CD4-positive, CD25-positive, alpha-beta regulatory T cell (primary cell): ENCODE results near the gene USP8. TPM values are rescaled to one million over a fixed set of nuclear protein-coding genes. Genes with fewer than 3 reads are reported as not detected.
"Not testable (repeated sequence)": the region's sequence is repeated elsewhere in the genome, so short reads cannot be mapped to it uniquely, and the experiment has no call there.

Experiments
- ATAC-seq, 2 donors: fragments of 150-1000 bp; cut with Tn5 transposase; one replicate each; pipeline ENCODE4 v1.10.0; 2021; ENCODE audit warnings: low read depth in 2 of 2, moderate number of reproducible peaks in 2 of 2, moderate library complexity in 1 of 2
- DNase-seq, 3 donors: peaks; one replicate each; pipeline versions ENCODE4 v3.0.0 to v3.0.0-alpha.2; 2012 to 2022; ENCODE audit warnings: mixed read lengths in 1 of 3
- H3K27ac ChIP-seq: one replicate; pipeline ENCODE4 v1.7.0; 2013; ENCODE audit warnings: mild to moderate bottlenecking, low read length; ENCODE audit not compliant: insufficient read depth, poor library complexity, severe bottlenecking
- H3K27me3 ChIP-seq: one replicate; pipeline ENCODE4 v1.7.0; 2013; ENCODE audit warnings: low read length; ENCODE audit not compliant: control insufficient read depth, insufficient read depth
- H3K36me3 ChIP-seq: one replicate; pipeline ENCODE4 v1.7.0; 2013; ENCODE audit warnings: mild to moderate bottlenecking, low read length, moderate library complexity; ENCODE audit not compliant: control insufficient read depth, insufficient read depth
- H3K4me1 ChIP-seq: 2 replicates; pipeline ENCODE4 v1.7.0; 2013; ENCODE audit warnings: mild to moderate bottlenecking, low read length; ENCODE audit not compliant: insufficient read depth, control insufficient read depth, poor library complexity, severe bottlenecking
- H3K4me3 ChIP-seq: one replicate; pipeline ENCODE4 v1.7.0; 2013; ENCODE audit warnings: low read depth, mild to moderate bottlenecking, low read length, moderate library complexity
- H3K9me3 ChIP-seq, 2 experiments: 1 replicate in 1 of 2; 2 replicates in 1 of 2; pipeline ENCODE4 v1.7.0; 2013; ENCODE audit warnings: low read length in 2 of 2, mild to moderate bottlenecking in 1 of 2, moderate library complexity in 1 of 2; ENCODE audit not compliant: control insufficient read depth in 2 of 2
- H3K27ac Mint-ChIP-seq, 3 donors: one replicate each; pipeline ENCODE4 v1.8.0; 2020 to 2022; ENCODE audit warnings: mild to moderate bottlenecking in 3 of 3, mixed read lengths in 3 of 3, moderate library complexity in 2 of 3
- H3K27me3 Mint-ChIP-seq: one replicate; pipeline ENCODE4 v1.8.0; 2022; ENCODE audit warnings: mild to moderate bottlenecking, mixed read lengths
- H3K36me3 Mint-ChIP-seq: one replicate; pipeline ENCODE4 v1.8.0; 2020; ENCODE audit warnings: mixed read lengths
- H3K4me1 Mint-ChIP-seq, 4 donors: one replicate each; pipeline ENCODE4 v1.8.0; 2020 to 2022; ENCODE audit warnings: mixed read lengths in 4 of 4, mild to moderate bottlenecking in 1 of 4
- H3K4me3 Mint-ChIP-seq, 4 donors: one replicate each; pipeline ENCODE4 v1.8.0; 2020 to 2022; ENCODE audit warnings: mild to moderate bottlenecking in 4 of 4, mixed read lengths in 4 of 4, moderate library complexity in 3 of 4
- H3K9me3 Mint-ChIP-seq, 7 donors: one replicate each; pipeline ENCODE4 v1.8.0; 2020 to 2022; ENCODE audit warnings: mixed read lengths in 7 of 7, mild to moderate bottlenecking in 3 of 7, moderate library complexity in 2 of 7
- polyA plus RNA-seq, 4 donors: library from polyadenylated mRNA; unstranded; fragments of 300-500 nt; fragmentation: Illumina TruSeq; gene quantifications; one replicate each; pipeline ENCODE4 v1.2.3, GENCODE V29; 2021
- total RNA-seq: library from RNA; stranded (reverse); gene quantifications from one replicate; pipeline ENCODE4 v1.2.3, GENCODE V29; 2022

The USP8 gene
- total and polyA plus RNA-seq, 5 donors from 2014 or later, result 35.4 to 76.8 (median 48.3) TPM

GRCh38 chr15:50425219-50425618 is 1.0 kb downstream of the USP8 start:
- peaks cover 5% of the 10 kb centered on the region for H3K27me3 Mint-ChIP-seq
- peaks cover 15 to 51% (median 34%) of the 10 kb centered on the region in 4 donors for H3K4me1 Mint-ChIP-seq
- H3K27ac ChIP-seq, result peak overlapping the region; percentile 92
- H3K27me3 ChIP-seq, result no peaks in the 10 kb centered on the region
- H3K27ac Mint-ChIP-seq, result peak overlapping the region in 2 of 3 donors; percentile 91 to 98
- DNase-seq (no peak), ATAC-seq (no peak)
- H3K36me3 ChIP-seq, result peaks cover 6% of the 10 kb centered on the region
- no peaks in the 10 kb centered on the region for H3K9me3 ChIP-seq
- peak overlapping the region; percentile 86 to 99 (median 93) for H3K4me3 Mint-ChIP-seq
- H3K4me1 ChIP-seq, result peaks cover 24% of the 10 kb centered on the region
- peak overlapping the region; percentile 93 for H3K4me3 ChIP-seq
- H3K9me3 Mint-ChIP-seq, result no peaks in the 10 kb centered on the region
- H3K36me3 Mint-ChIP-seq, result peaks cover 9% of the 10 kb centered on the region

DNA sequence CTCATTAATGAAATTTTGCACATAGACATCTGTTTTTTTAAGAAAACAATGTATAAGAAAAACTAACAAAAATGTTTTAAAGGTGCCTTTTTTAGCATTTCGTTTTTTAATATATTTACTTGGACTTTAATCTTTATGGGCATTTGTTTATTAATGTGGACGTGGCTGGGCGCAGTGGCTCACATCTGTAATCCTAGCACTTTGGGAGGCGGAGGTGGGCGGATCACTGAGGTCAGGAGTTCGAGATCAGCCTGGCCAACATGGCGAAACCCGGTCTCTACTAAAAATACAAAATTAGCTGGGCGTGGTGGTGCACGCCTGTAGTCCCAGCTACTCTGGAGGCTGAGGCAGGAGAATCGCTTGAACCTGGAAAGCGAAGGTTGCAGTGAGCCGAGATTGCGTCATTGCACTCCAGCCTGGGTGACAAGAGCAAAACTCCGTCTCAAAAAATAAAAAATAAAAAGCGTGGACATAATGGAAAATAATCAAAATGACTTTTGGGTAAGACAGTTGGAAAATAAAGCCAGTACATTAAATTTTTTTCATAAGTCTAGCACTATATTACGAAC is 1.6 kb downstream of the USP8 start:
- not testable (repeated sequence) for H3K27me3 Mint-ChIP-seq, H3K36me3 ChIP-seq, DNase-seq, H3K36me3 Mint-ChIP-seq, H3K27me3 ChIP-seq, H3K9me3 Mint-ChIP-seq, ATAC-seq, H3K9me3 ChIP-seq
- Histone ChIP-seq H3K4me3 (peak overlapping the region; percentile 93), H3K27ac (peak overlapping the region; percentile 92), H3K4me1 (peaks cover 26% of the 10 kb centered on the region)
- Mint-ChIP-seq H3K27ac (peak overlapping the region in 1 of 3 donors; percentile 98), H3K4me1 (peaks cover 15 to 53% (median 37%) of the 10 kb centered on the region in 4 donors), H3K4me3 (peak overlapping the region; percentile 86 to 99 (median 93))

GRCh38 chr15:50426428-50426827 is 2.2 kb downstream of the USP8 start:
- Histone ChIP-seq H3K27me3 (no peaks in the 10 kb centered on the region), H3K4me3 (peak overlapping the region; percentile 34), H3K36me3 (peaks cover 6% of the 10 kb centered on the region), H3K4me1 (peaks cover 26% of the 10 kb centered on the region), H3K27ac (no peak overlapping the region), H3K9me3 (no peaks in the 10 kb centered on the region)
- H3K27me3 Mint-ChIP-seq, result peaks cover 5% of the 10 kb centered on the region
- peak overlapping the region; percentile 59 to 86 (median 75) for H3K4me3 Mint-ChIP-seq
- peaks cover 9% of the 10 kb centered on the region for H3K36me3 Mint-ChIP-seq
- ATAC-seq (no peak), DNase-seq (no peak)
- no peaks in the 10 kb centered on the region for H3K9me3 Mint-ChIP-seq
- peaks cover 19 to 59% (median 42%) of the 10 kb centered on the region in 4 donors for H3K4me1 Mint-ChIP-seq
- H3K27ac Mint-ChIP-seq, result peak overlapping the region in 1 of 3 donors; percentile 76

DNA sequence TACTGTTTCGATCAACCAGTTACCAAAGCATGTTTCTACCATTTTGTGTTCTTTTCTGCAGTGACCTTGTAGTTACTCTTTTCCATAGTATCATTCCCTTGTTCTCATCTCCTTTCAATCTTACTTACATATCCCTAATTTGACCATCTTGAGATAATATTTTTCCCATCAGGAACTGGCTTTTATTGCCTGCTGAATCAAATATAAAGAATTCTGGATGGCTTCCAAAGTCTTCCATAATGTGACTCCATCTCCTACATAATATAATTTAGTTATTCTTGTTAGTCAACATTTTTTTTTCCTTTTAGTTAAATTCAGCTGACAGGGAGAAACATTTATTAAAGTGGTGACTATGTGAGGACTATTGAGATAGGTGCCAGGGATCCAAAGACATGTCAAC is 7.0 kb downstream of the USP8 start:
- H3K4me3 Mint-ChIP-seq, result no peak overlapping the region
- ATAC-seq (no peak), DNase-seq (no peak)
- Histone ChIP-seq H3K36me3 (peaks cover 16% of the 10 kb centered on the region), H3K27me3 (no peaks in the 10 kb centered on the region), H3K4me3 (no peak overlapping the region), H3K27ac (no peak overlapping the region), H3K9me3 (no peaks in the 10 kb centered on the region), H3K4me1 (peaks cover 10% of the 10 kb centered on the region)
- peaks cover 20% of the 10 kb centered on the region for H3K36me3 Mint-ChIP-seq
- peak overlapping the region in 1 of 3 donors; percentile 39 for H3K27ac Mint-ChIP-seq
- peaks cover 39 to 83% (median 56%) of the 10 kb centered on the region in 4 donors for H3K4me1 Mint-ChIP-seq
- no peaks in the 10 kb centered on the region for H3K9me3 Mint-ChIP-seq
- H3K27me3 Mint-ChIP-seq, result no peaks in the 10 kb centered on the region

- Mint-ChIP-seq H3K9me3 (no peaks in the 10 kb centered on the region), H3K4me3 (peak overlapping the region in 2 of 4 donors; percentile 15 to 30), H3K4me1 (peaks cover 45 to 74% (median 51%) of the 10 kb centered on the region in 4 donors), H3K27me3 (no peaks in the 10 kb centered on the region), H3K27ac (peak overlapping the region in 2 of 3 donors; percentile 7 to 41), H3K36me3 (peaks cover 20% of the 10 kb centered on the region)
- H3K4me1 ChIP-seq, result peaks cover 7% of the 10 kb centered on the region
- H3K27ac ChIP-seq, result no peak overlapping the region
- H3K4me3 ChIP-seq, result no peak overlapping the region
- H3K9me3 ChIP-seq, result no peaks in the 10 kb centered on the region
- peaks cover 16% of the 10 kb centered on the region for H3K36me3 ChIP-seq
- ATAC-seq (no peak), DNase-seq (no peak)
- H3K27me3 ChIP-seq, result no peaks in the 10 kb centered on the region
These were observed 8.0 kb downstream of the USP8 start for GRCh38 chr15:50432230-50432629.

- Histone ChIP-seq H3K36me3 (peaks cover 34% of the 10 kb centered on the region), H3K27me3 (no peaks in the 10 kb centered on the region), H3K4me3 (no peak overlapping the region), H3K9me3 (no peaks in the 10 kb centered on the region), H3K27ac (no peak overlapping the region), H3K4me1 (peaks cover 2% of the 10 kb centered on the region)
- H3K27ac Mint-ChIP-seq, result no peak overlapping the region
- no peak for ATAC-seq
- H3K9me3 Mint-ChIP-seq, result no peaks in the 10 kb centered on the region
- H3K4me1 Mint-ChIP-seq, result peaks cover 36 to 59% (median 41%) of the 10 kb centered on the region in 4 donors
- H3K4me3 Mint-ChIP-seq, result peak overlapping the region in 2 of 4 donors; percentile 17 to 29
- DNase-seq, result no peak
- H3K36me3 Mint-ChIP-seq, result peaks cover 17% of the 10 kb centered on the region
- H3K27me3 Mint-ChIP-seq, result no peaks in the 10 kb centered on the region
These were observed 11.6 kb downstream of the USP8 start for GRCh38 chr15:50435772-50436171.

DNA sequence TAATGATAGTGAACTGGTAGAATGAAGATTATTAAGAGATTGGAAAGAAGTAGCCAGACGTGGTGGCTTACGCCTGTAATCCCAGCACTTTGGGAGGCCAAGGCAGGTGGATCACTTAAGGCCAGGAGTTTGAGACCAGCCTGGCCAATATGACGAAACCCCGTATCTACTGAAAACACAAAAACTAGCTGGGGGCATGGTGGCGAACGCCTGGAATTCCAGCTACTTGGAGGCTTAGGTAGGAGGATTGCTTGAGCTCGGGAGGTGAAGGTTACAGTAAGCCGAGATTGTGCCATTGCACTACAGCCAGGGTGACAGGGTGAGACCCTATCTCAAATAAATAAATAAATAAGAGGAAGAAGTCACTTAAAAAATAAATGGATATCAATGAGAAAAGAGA is 14.0 kb downstream of the USP8 start:
- Mint-ChIP-seq H3K27ac (no peak overlapping the region), H3K36me3 (peaks cover 10% of the 10 kb centered on the region), H3K9me3 (no peaks in the 10 kb centered on the region), H3K4me1 (peaks cover 17 to 37% (median 28%) of the 10 kb centered on the region in 4 donors), H3K27me3 (no peaks in the 10 kb centered on the region), H3K4me3 (no peak overlapping the region)
- Histone ChIP-seq H3K9me3 (no peaks in the 10 kb centered on the region), H3K4me1 (peaks cover 2% of the 10 kb centered on the region), H3K27me3 (no peaks in the 10 kb centered on the region), H3K36me3 (peaks cover 42% of the 10 kb centered on the region), H3K4me3 (no peak overlapping the region), H3K27ac (no peak overlapping the region)
- ATAC-seq (no peak), DNase-seq (no peak)

DNA sequence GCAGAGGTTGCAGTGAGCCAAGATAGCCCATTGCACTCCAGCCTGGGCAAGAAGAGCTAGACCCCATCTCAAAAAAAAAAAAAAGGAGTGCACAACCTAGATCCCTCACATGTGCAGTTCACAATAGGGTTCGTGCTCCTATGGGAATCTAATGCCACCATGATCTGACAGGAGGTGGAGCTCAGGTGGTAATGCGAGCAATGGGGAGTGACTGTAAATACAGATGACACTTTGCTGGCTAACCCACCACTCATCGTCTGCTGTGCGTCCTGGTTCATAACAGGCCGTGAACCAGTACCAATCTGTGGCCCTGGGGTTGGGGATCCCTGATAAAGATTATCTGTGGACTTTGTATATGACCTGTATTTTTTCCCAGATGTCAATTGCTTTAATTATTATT is 16.7 kb downstream of the USP8 start:
- Mint-ChIP-seq H3K4me1 (peaks cover 9 to 22% (median 15%) of the 10 kb centered on the region in 4 donors), H3K9me3 (no peaks in the 10 kb centered on the region), H3K27ac (no peak overlapping the region), H3K4me3 (no peak overlapping the region), H3K27me3 (no peaks in the 10 kb centered on the region), H3K36me3 (peaks cover 13% of the 10 kb centered on the region)
- no peak overlapping the region for H3K27ac ChIP-seq
- H3K4me3 ChIP-seq, result no peak overlapping the region
- peaks cover 2% of the 10 kb centered on the region for H3K4me1 ChIP-seq
- H3K36me3 ChIP-seq, result peaks cover 56% of the 10 kb centered on the region
- ATAC-seq, result no peak
- DNase-seq, result no peak
- no peaks in the 10 kb centered on the region for H3K27me3 ChIP-seq
- no peaks in the 10 kb centered on the region for H3K9me3 ChIP-seq
